ENCODE data around the gene CAMKV.
"Not testable (repeated sequence)": the region's sequence is repeated elsewhere in the genome, so short reads cannot be mapped to it uniquely, and the experiment has no call there.

The CAMKV gene, protein sequence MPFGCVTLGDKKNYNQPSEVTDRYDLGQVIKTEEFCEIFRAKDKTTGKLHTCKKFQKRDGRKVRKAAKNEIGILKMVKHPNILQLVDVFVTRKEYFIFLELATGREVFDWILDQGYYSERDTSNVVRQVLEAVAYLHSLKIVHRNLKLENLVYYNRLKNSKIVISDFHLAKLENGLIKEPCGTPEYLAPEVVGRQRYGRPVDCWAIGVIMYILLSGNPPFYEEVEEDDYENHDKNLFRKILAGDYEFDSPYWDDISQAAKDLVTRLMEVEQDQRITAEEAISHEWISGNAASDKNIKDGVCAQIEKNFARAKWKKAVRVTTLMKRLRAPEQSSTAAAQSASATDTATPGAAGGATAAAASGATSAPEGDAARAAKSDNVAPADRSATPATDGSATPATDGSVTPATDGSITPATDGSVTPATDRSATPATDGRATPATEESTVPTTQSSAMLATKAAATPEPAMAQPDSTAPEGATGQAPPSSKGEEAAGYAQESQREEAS

DNA sequence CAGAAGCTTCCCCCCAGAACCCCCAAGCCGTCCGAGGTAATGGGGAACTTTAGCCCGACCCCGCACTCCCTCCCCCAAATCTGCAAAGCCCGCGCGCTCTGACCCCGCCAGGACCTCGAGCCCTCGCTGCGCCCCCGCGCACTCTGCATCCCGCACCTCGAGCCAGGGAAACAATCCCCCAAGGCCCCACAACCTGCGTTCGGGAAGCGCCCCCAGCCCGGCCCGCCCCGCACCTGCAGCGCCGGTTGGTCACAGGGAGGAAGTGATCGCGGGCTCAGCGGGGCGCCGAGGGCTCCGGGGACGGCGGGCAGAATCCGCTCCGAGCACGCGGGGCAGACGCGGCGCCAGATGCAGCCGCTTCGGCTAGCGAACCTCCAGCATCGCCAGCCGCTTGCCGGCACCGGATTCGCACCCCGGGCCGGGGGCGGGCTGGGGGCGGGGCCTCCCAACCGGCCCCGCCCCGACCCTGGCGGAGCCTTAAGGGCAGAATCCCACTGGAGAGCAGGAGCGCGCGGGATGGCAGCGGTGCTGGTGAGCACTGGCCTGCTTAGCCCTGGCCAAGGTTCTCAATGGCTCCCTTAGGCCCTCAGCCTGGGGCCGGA lies at the start of gene CAMKV:
Gene CAMKV, minus strand, starts transcription at position 382 of the 602 bp plus-strand sequence. CDS start 7,518 bp downstream, outside the sequence.
- DNase-seq: no peak

DNA sequence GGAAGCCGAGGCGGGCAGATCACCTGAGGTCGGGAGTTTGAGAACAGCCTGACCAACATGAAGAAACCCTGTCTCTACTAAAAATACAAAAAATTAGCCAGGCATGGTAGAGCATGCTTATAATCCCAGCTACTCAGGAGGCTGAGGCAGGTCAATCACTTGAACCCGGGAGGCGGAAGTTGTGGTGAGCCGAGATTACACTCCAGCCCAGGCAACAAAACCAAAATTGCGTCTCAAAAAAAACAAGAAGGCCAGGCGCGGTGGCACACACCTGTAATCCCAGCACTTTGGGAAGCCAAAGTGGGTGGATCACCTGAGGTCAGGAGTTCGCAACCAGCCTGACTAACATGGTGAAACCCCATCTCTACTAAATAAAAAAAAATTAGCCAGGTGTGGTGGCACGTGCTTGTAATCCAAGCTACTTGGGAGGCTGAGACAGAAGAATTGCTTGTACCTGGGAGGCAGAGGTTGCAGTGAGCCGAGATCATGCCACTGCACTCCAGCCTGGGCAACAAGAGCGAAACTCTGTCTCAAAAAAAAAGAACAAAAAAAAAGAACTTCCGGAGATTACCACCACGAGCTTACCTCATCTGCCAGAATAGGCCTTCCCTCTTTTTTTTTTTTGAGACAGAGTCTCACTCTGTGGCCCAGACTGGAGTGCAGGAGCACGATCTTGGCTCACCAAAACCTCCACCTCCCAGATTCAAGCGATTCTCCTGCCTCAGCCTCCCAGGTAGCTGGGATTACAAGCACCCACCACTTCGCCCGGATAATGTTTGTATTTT lies 48.3 kb upstream of the CAMKV start:
- DNase-seq: not testable (repeated sequence)

DNA sequence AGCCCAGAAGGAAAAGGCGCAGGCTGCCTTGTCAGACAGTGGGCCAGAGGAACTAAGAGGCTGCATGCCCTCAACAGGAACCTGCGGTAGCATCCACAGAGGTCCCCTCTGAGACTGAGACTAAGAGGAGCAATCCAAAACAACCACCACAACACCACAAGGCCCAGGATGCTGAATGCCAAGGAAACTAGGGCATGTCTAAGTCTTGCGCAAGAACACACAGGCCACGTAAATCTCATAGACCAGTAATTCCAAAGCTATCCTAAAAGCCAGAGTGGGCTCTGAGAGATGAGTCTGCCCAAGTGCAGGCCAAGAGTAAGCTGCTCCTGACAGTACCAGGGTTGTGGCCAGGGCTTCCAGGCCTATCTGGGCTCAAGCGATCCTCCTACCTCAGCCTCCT lies 47.0 kb upstream of the CAMKV start:
- DNase-seq: no peak

DNA sequence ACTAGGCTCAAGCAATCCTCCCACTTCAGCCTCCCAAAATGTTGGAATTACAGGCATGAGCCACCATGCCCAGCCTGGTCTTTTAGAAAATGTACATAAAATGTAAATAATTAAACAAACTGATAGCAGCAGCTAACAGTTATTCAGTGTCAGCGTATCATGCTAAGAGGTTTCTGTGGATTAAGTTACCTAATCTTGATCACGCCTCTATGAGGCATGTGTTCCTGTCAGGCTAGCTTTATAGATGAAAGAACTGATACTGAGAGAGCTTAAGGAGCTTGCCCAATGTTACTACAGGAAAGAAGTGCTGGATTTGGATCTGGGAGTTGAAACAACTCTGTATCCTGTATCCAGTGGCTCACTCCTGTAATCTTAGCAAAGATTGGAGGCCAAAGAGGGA lies 45.2 kb upstream of the CAMKV start:
- DNase-seq: no peak

DNA sequence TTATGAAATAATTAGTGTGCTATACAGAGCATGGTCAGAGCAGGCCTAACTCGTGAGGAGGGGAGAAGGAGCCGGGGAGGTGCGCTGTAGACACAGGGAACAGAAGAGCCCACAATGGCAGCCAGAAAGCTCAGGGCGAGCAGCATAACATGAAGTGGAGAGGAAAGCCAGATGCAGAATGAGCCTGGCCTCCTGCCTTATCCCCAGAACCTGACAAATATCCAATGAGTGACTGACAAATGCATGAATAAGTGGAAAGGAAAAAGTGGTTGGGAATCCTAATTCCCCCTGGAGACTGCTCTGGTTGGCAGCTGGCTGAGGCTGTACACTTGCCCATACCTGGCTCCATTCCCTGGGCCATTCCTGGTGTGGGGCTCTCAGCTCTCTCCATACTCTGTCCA lies 43.2 kb upstream of the CAMKV start:
- DNase-seq: peak; percentile 49

DNA sequence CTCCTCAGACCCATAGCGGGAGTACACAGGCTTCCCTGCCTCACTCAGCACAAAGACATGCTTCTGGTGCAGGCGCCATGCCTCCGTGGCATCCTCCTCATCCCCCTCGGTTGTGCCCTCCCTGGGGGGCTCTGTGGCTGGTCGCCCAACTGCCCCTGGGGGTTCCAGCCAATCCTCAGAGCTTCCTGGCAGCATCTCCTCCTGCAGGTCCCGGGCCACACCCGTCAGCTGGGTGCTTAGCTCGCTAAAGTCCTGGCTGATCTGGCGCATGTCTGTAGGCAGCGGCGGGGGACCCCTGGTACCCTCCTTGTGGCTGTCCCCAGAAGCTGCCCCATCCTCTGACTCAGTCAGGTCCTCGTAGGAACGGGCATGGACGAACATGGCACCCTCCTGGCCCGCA lies 41.9 kb upstream of the CAMKV start:
- DNase-seq: no peak

DNA sequence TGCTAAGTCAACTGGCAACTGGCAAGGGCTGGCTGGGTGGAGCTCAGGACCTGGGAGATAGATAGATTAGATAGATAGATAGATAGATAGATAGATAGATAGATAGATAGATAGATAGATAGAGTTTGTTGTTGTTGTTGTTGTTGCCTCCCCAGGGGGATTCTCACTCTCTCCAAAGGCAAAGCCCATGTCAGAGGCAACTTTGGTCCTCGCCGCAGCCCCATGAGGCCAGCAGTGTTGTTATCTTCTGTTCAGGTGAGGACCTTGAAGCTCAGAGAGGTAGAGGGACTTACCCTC lies 41.4 kb upstream of the CAMKV start:
- no peak for DNase-seq

DNA sequence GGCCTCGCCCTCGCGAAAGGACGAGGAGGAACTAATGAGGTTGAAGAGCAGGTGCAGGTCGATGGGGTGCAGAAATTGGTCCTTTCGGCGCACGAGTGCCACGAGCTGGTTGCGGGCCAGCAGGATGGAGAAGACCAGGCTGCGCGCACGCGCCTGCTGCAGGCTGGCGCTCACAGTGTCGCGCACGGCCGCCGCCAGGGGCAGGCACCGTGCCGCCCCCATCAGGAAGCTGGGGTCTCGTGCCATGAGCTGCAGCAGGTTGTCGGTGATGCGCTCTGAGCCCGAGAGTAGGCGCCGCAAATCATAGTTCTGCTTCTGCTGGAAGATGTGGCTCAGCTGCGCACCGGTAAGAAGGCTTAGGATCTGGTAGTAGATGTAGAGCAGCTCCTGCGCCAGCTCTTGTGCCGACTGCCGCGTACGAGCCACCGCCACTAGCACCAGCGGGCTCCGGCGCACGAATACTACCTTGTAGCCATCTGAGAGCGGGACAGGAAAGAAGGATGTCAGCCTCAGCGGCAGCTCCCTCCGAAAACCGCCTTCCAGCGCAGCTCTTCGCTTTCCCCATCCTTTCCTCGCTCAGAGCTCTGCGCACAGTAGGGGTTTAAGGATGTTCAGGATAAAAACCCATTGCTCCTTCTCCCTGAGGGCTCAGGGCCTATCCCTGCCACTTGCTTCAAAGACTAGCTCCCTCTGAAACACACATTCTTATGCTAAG lies 40.9 kb upstream of the CAMKV start:
- no peak for DNase-seq

DNA sequence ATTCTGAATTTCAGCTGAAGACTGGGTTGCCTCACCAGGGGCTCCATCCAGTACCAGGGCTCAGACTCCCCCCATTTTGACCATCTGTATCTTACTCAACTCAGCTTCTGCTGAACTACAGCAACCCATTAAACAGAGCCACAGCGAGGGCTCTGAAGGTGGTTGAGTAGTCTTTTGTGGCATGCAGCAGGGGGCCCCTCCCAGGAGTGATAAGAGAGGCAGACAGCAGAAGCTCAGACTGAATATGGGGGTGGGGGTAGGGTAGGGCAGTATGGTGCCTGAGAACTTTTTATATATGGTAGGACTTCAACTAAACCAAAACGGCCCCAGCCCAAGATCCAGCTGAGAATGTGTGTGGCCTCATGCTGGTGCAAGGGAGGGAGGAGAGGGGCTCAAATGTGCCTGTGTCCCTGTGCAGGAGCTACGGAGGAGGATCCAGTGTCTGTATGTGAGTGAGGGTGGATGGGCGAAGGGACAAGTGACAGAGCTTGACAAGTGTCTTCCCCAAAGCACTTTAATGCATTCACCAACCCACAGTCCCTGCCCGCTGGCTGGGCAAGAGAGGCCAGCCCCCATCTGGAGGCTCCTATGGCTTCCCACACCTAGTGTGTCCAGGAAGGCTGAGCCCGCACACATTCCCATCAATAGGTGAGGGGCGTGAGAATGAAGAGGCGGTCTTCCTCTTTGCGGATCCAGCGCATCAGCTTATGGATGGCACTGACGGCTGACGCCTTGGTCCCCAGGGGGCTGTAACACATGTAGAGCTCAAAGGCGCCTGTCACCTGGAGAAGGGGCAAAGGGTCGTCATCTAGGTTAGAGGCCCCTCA lies 38.9 kb upstream of the CAMKV start:
- DNase-seq: no peak

DNA sequence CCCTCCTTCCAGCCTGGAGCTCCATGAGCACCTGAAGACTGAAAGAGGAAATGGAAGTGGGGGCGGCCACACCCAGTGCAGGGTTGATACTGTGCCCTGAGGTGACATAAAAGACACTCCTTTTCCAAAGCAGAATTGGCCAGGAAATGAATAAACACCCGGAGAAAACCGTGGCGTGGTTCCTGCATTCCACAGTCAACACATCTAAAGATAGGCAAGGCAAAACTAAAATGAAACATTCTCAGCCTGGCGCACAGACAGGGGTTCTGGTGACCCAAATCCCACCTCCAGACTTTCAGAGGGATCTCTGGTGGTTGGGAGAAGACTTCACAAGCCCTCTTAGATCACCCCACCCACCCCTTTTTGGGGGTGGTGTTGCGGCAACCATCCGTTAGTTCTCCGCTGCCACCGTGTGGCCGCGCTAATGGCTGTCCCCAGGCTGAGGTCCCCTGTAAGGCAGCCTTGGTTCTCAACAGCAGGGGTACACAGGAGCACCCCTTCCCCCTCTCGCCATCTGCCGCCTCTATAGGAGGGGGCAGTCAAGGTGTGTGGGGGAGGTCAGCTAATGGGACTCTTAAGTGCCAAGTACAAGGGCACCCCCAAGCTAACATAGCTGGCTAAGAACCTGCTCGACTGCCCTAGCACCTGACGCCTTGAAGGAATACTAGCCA lies 36.5 kb upstream of the CAMKV start:
- no peak for DNase-seq

DNA sequence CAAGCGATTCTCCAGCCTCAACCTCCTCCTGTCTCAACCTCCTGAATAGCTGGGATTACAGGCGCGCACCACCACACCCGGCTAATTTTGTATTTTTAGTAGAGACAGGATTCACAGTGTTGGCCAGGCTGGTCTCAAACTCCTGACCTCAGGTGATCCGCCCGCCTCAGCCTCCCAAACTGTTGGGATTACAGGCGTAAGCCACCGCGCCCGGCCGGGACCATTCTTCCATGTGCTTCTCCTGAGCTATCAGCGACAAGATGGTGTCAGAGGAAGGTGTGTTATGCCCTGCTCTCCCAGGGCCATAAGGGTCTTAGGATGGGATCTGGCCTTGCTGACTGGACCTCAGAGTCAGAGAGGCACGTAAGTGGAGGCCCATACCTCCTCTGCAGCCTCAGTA lies 34.7 kb upstream of the CAMKV start:
- DNase-seq: not testable (repeated sequence)

DNA sequence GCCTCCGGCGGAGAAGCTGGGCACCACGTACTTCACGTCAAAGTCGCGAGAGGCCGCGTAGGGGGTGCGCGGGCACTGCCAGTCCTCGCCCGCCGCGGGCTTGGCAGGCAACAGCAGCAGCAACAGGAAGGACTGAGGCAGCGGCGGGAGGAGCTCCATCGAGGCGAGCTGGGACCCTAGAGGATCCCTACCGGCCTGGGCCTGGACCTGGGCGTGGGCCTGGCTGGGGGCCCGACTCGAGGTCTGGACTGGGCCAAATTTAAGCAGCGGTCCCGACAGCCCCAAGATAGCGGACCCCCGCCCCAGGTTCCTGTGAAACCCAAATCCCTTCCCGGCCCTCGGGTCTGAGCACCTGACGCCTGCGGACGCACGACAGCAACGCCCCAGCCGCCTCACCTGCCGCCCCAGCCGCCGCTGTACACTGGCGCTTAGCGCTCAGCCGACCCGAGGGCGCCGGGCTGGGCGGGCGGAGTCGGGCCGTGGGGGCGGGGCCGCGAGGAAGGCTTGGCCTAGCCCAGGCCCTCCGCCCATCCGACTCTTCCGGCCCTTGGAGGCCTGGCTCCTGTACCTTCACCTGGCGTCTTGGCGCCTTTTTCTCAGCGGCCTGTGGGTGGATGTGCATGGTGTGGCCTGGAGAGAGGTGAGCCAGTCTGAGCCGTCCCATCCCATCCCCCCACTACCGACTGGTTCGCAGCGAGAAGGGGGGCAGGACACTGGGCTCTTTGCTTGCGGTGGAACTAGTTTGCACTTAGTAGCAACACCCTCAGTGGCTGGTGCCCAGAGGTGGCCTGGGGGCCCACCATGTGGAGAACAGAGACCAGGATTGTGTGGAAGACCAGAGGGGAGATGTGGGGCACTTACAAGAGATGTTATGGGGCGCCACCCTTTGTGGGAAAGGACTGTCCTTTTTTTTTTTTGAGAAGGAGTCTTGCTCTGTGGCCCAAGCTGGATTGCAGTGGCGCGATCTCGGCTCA lies 34.0 kb upstream of the CAMKV start, which contains the start of gene MST1R:
Gene MST1R, minus strand, starts transcription at position 423 of the 974 bp plus-strand sequence. Its CDS starts 264 bp downstream, at position 159.
- DNase-seq: peak; percentile 91

DNA sequence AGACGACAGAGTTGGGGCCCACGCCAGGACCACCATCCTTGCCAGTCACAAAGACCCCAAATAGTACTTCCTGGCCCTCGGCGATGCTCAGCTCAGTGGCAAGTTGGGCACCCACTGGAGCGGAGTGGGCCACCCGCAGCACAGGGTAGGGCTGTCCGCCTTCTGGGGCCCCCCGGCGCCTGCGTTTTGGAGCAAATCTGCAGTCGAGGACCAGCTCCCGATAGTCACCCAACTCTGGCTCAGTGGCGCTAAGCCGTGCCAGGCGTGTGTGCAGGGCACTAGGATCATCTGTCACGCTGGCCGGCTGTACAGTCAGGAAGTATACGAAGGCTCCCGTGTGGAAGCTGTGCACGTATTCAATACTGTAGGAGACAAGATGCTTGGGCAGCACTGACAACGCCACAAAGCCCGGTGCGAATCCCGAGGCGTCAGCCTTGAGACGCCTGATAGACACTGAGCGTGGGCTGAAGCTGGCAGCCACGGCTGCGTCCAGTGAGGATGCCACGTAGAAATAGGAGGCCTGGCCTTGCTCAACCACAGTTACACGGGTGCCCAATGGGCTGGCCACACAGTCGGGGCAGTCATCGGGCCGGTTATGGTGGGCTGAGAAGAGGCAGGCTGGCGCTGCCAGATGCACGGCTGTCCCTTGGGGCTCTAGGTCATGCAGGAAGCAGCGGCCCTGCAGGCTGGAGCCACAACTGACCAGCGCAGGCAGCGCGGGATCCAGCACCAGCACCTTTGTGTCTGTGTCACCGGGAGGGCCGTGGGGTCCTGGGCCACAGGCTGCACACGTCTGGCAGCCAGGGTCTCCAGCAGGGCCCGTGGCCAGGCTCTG lies 33.0 kb upstream of the CAMKV start:
- DNase-seq: no peak

DNA sequence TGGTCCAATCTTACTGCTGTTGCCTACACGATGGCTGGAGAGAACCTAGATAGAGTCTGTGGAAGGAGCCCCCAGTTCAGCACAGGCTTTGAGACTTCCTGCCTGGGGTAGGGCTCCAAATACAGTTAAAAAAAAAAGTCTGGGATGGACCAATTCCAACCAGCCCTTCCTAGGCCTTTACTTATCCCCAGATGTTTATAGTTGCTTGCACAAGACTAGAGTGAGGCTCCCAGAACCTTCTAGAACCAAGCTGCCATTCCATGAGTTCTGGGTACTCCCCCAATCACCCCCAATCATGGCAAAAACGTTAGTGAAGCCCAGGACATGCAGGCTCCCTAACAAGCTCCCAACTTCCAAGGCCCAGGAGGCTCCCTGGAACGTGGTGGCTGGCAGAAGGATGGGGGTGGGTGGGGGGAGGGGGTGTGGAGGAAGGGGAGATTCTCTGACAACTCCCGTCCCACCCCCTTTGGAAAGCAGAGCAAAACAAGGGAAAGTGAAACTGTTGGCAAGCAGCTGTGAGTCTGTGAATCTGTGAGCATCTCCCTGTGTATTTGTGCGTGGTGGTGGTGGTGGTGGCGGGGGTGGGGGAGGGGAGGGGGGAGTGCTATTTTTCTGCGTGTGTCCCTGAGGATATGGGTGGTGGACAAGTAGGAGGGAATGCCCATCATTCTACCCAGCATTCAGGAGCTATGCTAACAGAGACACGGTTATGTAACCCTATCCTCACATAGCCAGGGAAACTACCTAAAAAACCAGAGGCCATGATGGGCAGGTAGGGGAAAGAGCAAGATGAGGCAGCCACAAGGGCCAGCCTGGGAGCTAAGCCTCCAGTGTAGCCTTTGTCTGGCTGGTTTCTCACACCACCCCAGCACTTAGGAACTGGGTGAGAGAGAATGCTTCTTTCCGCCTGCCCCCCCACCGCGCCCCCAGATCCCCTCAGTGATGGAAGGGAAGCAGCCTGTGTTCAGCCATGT lies 31.9 kb upstream of the CAMKV start:
- DNase-seq: peak; percentile 15

DNA sequence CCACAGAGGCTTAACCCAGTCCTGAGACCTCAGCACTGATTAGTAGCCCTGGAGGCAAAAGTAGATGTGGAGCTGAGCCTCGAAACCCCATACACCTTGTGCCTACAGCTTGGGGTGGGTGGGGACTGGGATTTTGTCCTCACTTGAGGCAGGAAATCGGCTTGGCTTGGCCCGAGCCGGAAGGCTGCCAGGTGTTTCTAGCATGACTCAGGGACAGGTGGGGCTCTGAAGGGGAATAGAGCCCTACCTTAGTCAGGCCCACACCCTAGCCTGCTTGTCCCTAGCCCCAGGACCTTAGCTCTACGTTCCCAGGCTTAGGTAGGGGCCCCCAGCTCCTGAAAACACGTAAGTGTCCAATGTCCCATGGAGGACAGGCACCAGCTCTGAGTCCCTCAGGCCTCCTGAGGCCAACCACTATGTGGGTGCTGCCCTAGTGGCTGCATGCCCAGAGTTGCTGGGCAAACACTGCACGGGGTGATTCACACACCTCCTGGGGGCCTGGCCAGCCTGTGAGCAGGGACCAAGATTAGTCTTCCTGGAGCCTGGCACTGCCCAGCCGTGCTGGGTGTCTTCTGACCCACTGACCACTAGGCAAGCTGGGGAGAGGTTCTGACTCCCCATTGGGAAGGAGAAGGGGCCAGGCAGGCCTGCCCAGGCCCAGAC lies 30.9 kb upstream of the CAMKV start:
- peak; percentile 22 for DNase-seq

DNA sequence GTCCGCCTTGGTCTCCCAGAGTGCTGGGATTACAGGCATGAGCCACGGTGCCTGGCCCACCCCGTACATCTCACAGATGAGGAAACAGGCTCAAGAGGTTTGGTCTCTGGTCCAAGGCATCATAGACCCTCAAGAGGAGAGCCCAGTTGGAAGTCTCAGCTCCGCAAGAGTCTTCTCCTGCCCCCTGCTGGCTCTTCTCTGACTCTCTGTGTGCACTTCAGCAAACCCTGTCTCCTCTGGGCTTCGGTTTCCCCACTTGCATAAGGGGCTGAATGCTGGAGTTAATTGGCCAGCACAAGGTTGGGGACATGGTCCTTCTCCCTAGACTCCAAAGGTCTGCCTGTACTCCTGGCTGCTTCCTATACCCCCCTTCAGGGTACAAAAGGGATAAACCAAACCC lies 30.1 kb upstream of the CAMKV start:
- DNase-seq: no peak

DNA sequence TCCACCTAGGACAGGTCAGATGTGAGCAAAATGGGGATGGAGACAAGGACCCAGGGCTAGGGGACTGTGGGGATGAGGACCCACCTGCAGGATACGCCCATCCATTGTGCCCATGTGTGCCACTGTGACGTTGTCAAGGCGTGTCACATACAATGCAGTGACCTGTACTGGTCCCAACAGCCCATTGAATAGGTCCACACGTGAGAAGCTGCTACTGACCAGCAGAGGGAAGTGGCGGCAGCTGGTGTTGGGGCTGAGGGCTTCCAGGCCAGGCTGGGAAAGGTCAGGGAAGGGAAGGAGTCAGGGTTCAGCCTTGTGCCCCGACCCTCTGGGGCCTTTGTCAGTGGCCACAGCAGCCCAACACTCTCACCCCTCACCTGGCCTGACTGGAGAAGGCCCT lies 29.3 kb upstream of the CAMKV start:
- DNase-seq: no peak

Measured in NCI-H510A treated with DMSO at 0.1 percent for 48 hours (cell line).